GM21737 (cell line): ENCODE data around the gene RB1.
"Not testable (repeated sequence)": the region's sequence is repeated elsewhere in the genome, so short reads cannot be mapped to it uniquely, and the experiment has no call there.

Experiments used
- ATAC-seq: cut with Tn5 transposase; IDR thresholded peaks from one replicate; pipeline ENCODE4 v1.9.1; 2021; ENCODE audit warnings: mild to moderate bottlenecking, moderate library complexity; ENCODE audit not compliant: unreplicated experiment

RB1 gene

DNA sequence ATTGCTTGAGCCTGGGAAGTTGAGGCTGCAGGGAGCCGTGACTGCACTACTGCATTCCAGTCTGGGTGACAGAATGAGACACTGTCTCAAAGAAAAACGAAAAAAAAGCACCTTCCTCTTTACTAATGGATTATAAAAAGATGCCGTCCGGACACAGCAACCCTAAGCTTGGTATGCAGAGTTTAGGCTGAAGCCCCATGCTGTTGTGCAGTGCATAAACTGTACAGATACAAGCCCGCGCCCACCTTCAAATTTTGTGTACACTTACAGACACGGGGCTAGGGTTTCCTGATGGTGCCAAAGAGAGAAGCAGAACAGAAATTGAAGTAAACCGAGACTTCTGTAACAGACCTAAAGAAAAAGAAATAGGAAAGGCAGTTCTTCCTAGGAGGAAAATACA, 100.4 kb downstream of the RB1 start:
- ATAC-seq: no peak

DNA sequence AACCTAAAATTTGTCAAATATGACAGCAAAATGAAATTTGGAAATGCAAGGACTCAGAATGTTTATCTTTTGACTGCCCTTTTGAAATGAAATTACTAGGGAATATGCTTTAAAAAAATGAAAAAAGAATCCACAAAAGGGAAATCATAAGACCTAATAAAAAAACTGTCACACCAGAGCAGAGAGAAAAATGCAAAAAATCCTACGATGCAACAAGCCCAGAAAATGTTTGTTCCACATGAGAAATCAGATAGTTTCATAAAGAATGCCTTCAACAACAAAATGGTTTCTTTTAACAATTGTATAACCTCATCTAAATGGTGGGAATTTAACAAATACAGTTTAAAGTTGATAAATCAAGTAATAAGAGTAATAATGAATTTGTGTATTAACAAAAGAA, 101.4 kb downstream of the RB1 start:
- ATAC-seq: no peak

DNA sequence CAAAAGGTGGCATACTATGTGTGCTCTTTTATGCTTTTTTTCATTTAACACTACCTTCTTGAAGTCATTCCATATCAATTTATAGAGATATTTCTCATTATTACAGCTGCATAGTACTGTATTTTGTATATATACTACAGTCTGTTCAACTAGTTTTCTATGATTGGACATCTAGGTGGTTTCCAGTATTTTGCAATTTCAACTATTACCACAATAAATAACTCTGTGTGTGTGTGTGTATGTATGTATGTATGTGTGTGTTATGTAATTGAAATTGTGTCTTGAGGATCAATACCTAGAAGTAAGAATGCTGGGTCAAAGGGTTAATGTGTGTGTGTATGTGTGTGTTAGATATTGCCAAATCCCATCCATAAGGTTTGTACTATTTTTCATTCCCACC, 102.3 kb downstream of the RB1 start:
- no peak for ATAC-seq

DNA sequence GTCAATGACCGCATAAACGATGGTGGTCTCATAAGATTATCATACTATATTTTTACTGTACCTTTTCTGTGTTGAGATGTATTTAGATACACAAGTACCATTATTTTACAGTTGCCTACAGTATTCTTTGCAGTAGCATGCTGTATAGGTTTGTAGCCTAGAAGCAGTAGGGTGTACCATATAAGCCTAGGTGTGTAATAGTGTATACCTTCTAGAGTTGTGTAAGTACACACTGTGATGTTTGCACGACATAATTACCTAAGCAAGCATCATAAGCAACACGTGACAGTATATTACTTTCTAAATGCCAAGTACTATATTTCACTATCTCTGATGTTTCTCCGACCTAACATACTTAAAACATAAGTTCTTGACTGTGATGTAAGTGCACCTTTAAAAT, 106.6 kb downstream of the RB1 start:
- ATAC-seq: no peak

DNA sequence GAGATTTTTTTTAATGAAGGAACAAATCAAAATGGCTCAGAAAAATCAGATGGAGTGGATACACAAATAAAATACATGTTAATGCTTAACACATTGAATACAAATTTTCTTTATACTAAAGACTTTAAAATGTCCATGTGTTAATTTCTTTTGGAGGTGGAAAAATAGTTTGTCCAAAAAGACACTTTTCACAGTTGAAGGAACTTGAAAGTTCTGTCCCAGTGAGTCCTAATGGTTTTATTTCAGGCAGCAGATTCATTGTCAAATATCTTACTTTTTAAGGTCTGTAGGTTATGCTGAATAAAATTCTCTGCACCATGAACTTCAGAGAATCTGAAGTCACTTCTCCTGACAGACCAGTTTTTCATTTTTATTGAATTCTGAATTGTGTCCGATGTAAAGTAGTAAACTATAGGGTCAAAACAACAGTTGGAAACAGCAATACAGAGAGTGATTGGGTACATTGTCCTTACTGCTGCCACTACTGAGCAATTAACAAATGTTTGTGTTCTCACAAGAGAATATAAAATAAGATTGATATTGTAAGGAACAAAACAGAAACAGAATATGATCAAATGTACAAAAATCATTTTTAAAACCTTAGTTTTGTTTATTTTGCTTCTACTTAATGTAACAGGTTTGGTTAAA, 107.7 kb downstream of the RB1 start:
- no peak for ATAC-seq

DNA sequence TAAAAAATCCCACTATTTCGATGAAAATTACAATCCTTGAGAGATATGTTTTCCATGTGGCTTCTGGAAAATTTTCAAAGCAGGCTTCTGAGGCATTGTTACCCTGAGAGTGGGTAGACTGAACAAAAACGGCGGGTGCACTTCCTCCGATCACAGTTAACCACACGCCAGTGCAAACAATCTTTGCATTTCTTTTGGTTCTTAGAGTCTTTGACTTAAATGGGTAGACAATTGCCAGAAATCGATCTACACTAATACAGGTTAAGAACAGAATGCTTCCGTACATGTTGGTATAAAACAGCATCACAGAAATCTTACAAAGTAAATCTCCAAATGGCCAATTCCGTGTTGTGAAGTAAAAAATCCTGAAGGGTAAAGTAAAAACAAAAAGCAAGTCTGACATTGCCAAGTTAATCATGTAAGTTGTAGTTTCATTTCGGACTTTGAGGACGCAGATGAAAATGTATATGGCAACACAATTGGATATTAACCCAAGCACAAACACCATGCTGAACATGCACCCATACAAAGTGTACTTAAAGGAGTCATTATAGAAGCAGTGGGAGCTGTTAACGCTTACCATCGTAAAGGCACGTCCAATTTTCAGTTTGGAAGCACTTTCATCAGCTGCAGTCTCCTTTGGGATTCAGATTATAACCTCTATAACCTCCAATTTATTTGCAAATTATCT, 108.4 kb downstream of the RB1 start:
- no peak for ATAC-seq

DNA sequence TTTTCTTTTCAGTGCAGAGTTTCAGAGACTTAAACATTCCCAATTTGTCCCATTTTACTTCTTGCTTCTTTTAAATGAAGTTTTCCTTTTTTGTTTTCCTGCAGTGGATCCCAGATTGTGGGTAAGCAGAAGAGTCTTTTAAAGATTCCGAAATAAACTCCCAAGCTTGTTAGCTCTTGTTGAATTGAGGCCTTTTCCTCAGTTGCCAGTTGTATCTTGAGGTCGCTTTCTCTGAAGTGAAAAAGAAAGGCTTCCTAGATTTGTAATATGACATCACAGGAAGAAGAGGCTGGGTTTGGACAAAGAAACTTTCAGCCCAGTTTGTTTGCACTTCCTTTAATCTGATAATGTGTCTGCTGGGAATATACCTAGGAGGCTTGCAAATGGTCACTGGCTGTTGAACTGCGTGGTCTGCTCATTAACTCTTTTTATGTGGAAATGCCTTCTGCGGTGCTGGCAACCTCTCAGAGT, 109.4 kb downstream of the RB1 start, which contains the start of gene LPAR6:
Gene LPAR6 (minus strand): TSS at position 233 of the 471 bp plus-strand sequence. CDS start 690 bp downstream, outside the sequence.
- no peak for ATAC-seq

DNA sequence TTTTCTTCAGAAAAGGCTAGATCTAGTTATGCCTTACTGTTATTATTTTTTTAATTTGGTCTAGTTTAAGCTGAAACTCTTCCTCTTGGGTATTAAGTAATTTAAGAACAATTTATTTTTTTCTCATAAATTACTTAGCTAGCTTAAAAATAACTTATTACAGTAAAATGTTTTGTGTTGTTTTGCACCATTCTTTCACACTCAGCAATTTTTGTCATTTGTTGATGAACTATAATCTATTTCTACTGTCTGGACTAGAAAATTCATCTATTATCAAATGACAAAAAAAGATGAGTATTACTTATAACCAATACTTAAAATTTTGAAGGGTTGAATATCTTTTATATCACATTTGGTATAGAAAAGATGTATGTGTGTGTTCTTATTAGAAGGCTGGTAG, 111.0 kb downstream of the RB1 start:
- no peak for ATAC-seq

DNA sequence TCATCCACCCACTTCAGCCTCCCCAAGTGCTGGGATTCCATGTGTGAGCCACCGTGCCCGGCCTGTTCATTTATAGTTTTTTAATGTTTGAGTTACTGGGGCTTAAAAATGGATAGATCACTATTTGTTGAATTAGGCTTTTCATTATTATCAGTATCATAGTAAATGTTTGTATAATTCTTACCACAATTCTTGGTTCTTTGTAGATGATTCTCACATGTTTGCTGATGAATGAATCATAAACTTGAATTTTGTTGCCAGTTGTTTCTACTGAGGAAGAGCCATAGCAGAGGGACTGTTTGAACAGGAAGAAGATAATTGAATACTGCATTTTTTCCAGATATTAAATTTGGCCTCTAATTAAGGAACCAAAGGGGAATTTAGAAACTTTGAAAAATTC, 112.0 kb downstream of the RB1 start:
- ATAC-seq: no peak

DNA sequence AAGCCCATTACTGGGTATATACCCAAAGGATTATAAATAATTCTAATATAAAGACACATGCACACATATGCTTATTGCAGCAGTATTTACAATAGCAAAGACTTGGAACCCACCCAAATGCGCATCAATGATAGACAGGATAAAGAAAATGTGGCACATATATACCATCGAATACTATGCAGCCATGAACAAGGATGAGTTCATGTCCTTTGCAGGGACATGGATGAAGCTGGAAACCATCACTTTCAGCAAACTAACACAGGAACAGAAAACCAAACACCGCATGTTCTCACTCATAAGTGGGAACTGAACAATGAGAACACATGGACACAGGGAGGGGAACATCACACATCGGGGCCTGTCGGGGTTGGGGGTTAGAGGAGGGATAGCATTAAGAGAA, 118.5 kb downstream of the RB1 start:
- ATAC-seq: not testable (repeated sequence)

DNA sequence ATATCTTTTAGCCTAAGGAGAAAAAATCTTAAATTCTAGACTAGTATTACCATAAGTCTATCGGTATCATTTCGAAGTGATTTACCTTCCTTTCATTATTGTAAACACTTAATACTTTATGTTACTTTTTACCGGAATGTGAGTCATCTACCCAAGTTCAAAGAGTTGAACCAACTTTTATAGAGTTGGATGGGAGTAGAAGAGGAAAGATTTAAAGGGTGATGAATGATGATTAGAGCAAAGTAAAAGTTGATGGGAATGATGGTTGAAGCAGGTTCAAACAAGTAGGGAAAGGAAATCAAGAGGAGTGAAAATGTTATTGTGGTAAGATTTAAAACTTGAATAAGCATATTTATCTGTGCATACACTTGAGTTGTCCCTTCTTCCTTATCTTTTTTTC, 120.7 kb downstream of the RB1 start:
- ATAC-seq: no peak

DNA sequence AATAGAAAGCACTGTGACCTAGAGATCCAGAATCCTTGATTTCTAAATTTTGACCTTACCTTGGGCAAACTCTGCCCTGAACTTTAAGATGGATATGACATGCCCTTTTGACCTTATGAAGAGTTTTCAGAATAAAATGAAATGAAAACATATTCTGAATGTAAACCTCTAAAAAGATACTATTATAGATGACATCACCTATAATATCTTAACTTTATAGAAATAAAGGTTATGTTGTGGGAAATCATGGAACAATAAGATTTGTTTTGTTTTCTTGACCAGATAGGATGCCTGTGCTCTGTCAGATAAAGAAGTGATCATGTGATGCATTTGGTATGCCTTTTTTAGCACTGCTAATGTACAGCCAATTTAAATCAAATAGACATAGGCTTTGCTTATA, 122.5 kb downstream of the RB1 start:
- ATAC-seq: no peak

DNA sequence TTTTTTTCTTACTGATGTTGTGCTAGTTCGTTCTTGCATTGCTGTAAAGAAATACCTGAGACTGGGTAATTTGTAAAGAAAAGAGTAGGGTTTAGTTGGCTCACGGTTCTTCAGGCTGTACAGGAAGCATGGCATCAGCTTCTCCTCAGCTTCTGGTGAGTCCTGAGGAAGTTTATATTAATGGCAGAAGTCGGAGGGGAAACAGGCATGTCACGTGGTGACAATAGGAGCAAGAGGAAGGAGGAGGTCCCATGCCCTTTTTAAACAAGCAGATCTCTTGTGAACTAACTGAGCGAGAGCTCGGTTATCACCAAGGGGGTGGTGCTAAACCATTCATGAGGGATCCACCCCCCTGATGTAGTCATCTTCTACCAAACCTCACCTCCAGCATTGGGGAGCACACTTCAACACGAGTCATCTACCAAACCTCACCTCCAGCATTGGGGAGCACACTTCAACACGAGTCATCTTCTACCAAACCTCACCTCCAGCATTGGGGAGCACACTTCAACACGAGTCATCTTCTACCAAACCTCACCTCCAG, 123.3 kb downstream of the RB1 start:
- ATAC-seq: not testable (repeated sequence)

DNA sequence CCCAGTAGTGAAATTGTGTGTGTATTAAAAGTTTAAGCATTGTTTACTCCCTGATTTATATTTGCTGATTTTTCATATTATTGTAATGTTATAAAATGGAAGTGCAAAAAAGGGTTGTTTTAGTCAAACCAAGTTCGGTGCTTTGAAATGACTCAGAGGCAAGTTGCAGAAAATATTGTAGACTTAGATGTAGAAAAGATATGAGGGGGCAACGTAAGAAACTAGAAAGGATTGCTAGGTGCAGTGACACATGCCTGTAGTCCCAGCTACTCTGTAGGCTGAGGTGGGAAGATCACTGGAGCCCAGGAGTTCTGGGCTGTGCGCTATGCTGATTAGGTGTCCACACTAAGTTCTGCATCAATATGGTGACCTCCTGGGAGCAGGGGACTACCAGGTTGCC, 125.5 kb downstream of the RB1 start:
- ATAC-seq: no peak

DNA sequence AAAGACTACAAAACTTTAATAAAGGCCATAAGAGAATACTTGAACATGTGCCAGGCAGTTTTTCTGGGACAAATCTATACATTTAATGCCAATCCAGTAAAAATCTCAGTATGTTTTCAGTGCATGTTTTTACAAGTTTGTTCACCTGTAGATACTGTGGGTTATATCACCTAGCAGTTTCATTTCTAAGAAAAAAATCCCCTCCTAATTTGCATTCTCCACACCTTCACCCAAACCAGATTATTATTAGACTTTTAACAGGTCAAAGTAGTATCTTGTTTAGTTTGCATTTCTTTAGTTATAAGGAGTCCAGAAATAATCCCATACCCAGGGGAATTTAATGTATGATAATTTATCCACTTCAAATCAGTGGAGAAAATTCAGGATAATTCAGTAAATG, 126.3 kb downstream of the RB1 start:
- ATAC-seq: no peak

DNA sequence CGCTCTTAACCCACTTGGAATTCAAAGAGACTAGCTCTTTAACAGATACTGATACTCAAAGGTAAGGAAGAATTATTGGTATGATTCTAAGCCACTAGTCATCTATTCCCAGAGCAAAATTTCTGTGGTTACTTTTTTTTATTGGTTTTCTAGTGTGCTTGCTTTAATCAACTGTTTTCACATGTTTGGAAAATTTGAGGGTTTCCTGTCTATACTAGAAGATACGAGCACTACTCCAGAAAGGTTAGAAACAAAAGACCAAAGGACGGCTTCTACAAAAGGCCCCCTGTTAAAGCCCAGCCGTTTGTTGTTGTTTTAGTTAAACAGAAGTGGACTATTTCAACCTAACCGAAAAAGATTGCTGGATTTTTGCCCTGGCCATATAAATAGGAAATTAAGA, 127.9 kb downstream of the RB1 start:
- ATAC-seq: no peak

DNA sequence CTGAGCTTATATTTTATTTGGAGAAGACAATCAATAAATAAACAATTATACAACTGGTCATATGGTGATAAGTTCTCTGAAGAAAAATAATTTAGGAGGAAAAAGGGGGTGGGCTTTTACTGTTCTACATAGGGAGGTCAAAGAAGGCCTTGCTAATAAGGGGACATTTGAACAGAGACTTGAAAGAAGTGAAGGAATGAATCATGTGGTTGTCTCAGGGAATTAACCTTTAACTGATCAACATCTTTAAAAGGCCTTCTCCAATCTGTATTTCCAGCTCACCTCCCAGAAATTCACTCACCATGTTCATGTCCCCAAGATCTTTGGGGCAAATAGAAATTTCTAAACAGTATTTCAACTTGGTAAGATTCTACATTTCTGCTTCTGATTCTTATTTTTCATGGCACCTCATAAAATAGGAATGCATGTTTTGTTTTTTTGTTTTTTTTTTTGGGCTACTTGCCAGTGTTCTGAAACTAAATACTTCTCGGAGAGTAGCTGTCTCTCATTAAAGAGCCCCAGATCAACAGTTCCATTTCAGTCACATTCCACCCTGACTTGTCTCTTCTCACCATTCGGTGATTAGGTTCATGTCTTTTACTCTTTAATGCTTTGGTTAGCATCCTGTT, 128.6 kb downstream of the RB1 start:
- ATAC-seq: no peak

DNA sequence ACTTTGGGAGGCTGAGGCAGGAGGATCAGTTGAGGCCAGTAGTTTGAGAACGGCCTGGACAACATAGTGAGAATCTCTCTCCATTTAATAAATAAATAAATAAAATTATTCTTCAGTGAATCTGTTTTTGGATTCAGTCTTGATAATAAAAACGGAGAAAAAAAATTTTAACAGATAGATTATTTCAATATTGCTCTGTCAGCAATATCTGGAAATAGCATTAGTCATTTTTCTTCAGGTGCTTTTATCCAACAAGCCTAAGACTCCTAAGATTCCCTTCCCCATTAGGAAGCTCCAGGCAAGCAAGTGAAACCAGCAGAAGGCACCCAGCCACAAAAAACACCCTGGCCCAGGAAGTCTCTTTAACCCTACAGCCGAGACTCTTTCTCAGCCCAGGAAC, 130.6 kb downstream of the RB1 start:
- ATAC-seq: no peak

DNA sequence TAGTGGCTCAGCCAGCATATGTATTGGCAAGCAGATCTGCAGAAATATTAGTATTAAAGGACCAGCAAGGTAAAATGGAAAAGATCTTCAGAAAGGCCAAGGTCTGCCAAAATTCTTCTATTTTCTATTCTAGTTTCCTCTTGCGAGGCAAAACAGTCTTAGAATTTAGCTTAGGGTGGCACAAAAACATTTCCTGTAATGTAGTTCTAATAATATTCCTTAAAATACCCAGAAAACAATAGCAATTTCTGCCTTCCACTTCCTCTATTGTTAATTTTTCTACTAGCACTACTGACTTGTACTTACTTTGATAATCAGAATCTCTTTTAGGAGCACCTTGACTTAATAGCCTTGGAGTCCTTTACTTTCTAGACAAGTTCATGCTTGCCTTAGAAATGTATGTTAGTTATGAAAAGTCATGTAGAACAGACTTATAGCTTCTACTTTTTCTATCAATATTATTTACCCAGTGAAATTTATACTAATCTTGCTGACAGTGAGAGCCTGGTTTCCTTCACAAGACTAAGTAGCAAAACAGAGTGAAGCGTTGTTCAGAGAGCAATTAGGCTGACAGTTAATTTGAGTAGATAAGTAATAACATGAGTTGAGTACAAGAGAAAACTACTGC, 133.2 kb downstream of the RB1 start:
- no peak for ATAC-seq

DNA sequence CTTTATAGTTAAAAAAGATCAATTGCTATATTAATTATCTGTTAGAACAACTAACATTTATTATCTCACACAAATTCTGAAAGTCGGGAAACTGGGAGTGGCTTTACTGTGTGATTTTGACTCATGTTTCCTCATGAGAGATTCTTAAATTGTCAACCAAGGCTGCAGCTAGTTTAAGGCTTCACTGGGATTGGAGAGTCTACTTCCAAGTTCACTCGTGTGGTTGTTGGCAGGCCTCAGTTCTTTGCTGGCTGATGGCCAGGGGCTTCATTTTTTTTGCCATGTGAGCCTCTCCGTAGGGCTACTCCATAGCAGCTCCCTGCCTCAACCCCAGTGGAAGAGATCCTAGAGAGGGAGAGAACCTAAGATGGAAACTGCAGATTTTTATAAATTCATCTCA, 133.8 kb downstream of the RB1 start:
- ATAC-seq: no peak

DNA sequence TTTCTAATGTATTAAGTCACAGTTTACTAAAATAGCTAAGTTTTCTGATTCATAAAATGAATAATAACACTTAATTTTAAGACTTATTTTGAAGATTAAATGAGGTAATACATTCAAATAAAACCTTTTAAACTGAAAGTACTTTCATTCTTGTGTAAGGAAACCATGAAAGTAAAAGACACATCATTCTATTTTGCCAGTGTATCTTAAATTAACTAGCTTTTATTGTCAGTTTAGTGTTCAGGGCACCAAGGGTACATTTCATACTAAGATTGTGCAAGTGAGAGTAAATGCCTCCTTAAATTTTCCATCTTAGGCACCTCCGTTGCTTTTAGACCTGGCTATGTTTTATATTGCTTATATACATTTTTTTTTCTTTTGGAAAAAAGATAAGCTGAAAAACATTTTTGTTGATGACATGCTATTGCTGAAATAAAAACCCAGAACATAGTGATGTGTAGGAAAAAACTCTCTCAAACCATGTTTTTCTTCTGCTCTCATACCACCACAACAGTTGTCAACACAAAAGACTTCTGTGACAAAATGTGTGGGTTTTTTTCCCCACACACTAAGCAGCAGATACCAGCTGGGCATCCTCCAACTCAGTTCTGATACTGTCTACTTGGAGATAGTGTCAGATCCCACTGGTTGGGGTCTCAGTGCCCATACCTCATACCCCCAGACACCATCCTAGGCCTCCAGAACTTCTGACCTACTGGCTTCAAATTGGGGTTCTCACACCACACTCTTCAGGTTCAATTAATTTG, 140.1 kb downstream of the RB1 start:
- no peak for ATAC-seq
